GM23338 (cell line): ENCODE data around the gene TLE1. TPM values are rescaled to one million over a fixed set of nuclear protein-coding genes. Genes with fewer than 3 reads are reported as not detected.

ENCODE experiments used
- ATAC-seq: fragments of 200-7000 bp; cut with Tn5 transposase; 3 replicates; pipeline ENCODE4 v1.9.1; 2020
- DNase-seq: peaks from one replicate; pipeline ENCODE4 v3.0.0-alpha.2; 2015; ENCODE audit warnings: low spot score
- H2AFZ ChIP-seq: fragments of 200-600 bp; sonication (generic); 2 replicates; pipeline ENCODE4 v1.8.0; 2016; ENCODE audit warnings: antibody characterized with exemption, mild to moderate bottlenecking, moderate library complexity
- H3F3A ChIP-seq: fragments of 200-600 bp; sonication (generic); replicated peaks from 2 replicates; pipeline ENCODE4 v1.8.0; 2017; ENCODE audit warnings: antibody characterized with exemption, mixed run types, low read depth
- H3K27ac ChIP-seq: fragments of 200-600 bp; sonication (generic); 2 replicates; pipeline ENCODE4 v1.6.1; 2016; ENCODE audit warnings: low read depth
- H3K27me3 ChIP-seq: fragments of 200-600 bp; sonication (generic); 2 replicates; pipeline ENCODE4 v1.8.0; 2016; ENCODE audit warnings: mild to moderate bottlenecking, mixed run types, moderate library complexity; ENCODE audit not compliant: insufficient read depth
- H3K36me3 ChIP-seq: fragments of 200-600 bp; sonication (generic); 2 replicates; pipeline ENCODE4 v1.8.0; 2016; ENCODE audit warnings: mild to moderate bottlenecking; ENCODE audit not compliant: insufficient read depth
- H3K4me1 ChIP-seq: fragments of 200-600 bp; sonication (generic); 2 replicates; pipeline ENCODE4 v1.8.0; 2016; ENCODE audit warnings: mild to moderate bottlenecking, moderate library complexity; ENCODE audit not compliant: insufficient read depth
- H3K4me2 ChIP-seq: fragments of 200-600 bp; sonication (generic); 2 replicates; pipeline ENCODE4 v1.7.1; 2017; ENCODE audit warnings: mixed run types
- H3K4me3 ChIP-seq: fragments of 200-600 bp; sonication (generic); 2 replicates; pipeline ENCODE4 v1.6.1; 2016; ENCODE audit warnings: mixed run types
- H3K79me2 ChIP-seq: fragments of 200-600 bp; sonication (generic); replicated peaks from 2 replicates; pipeline ENCODE4 v1.8.0; 2017; ENCODE audit warnings: mild to moderate bottlenecking; ENCODE audit not compliant: insufficient read depth
- H3K9me2 ChIP-seq: fragments of 200-600 bp; sonication (generic); 2 replicates; pipeline ENCODE4 v1.8.0; 2017; ENCODE audit not compliant: insufficient read depth
- H4K20me1 ChIP-seq: fragments of 200-600 bp; sonication (generic); replicated peaks from 2 replicates; pipeline ENCODE4 v1.8.0; 2017; ENCODE audit warnings: mild to moderate bottlenecking; ENCODE audit not compliant: insufficient read depth
- H3K27ac Mint-ChIP-seq: 2 replicates; pipeline ENCODE4 v1.8.0; 2020; ENCODE audit warnings: inconsistent platforms, mild to moderate bottlenecking, moderate library complexity, mixed read lengths
- H3K27me3 Mint-ChIP-seq: 3 replicates; pipeline ENCODE4 v1.8.0; 2022; ENCODE audit warnings: low read depth, mild to moderate bottlenecking, moderate library complexity, mixed read lengths, inconsistent platforms; ENCODE audit not compliant: insufficient read depth, poor library complexity
- H3K36me3 Mint-ChIP-seq: 3 replicates; pipeline ENCODE4 v1.8.0; 2021; ENCODE audit warnings: low read depth, mild to moderate bottlenecking, inconsistent platforms, moderate library complexity, mixed read lengths
- H3K4me1 Mint-ChIP-seq: 3 replicates; pipeline ENCODE4 v1.8.0; 2020; ENCODE audit warnings: mild to moderate bottlenecking, inconsistent platforms, mixed read lengths
- H3K4me3 Mint-ChIP-seq: 3 replicates; pipeline ENCODE4 v1.8.0; 2021; ENCODE audit warnings: moderate library complexity, mild to moderate bottlenecking, inconsistent platforms, mixed read lengths
- H3K9me3 Mint-ChIP-seq: 3 replicates; pipeline ENCODE4 v1.8.0; 2020; ENCODE audit warnings: moderate library complexity, mild to moderate bottlenecking, inconsistent platforms, mixed read lengths
- CREB1 ChIP-seq: fragments of 250-450 bp; sonication (Bioruptor Pico); IDR thresholded peaks from 2 replicates; pipeline ENCODE4 v1.5.0; 2020; ENCODE audit warnings: low read depth, mild to moderate bottlenecking, moderate library complexity
- CTCF ChIP-seq, 2 experiments: fragments of 200-600 bp in 1 of 2; sonication (generic) in 1 of 2; conservative IDR thresholded peaks; 2 replicates each; pipeline versions ENCODE4 v1.5.1 to v1.6.1; 2016 to 2017; ENCODE audit warnings: antibody characterized with exemption in 2 of 2, low read depth in 2 of 2, mild to moderate bottlenecking in 2 of 2, moderate library complexity in 1 of 2
- ETS1 ChIP-seq: IDR thresholded peaks from 2 replicates; pipeline ENCODE4 v1.6.1; 2016; ENCODE audit warnings: antibody characterized with exemption
- EZH2 ChIP-seq: fragments of 200-600 bp; sonication (generic); IDR thresholded peaks from one replicate; pipeline ENCODE4 v1.8.0; 2017; ENCODE audit warnings: antibody characterized with exemption, mild to moderate bottlenecking, low read depth; ENCODE audit not compliant: unreplicated experiment
- EZH2phosphoT487 ChIP-seq: fragments of 200-600 bp; sonication (generic); IDR thresholded peaks from one replicate; pipeline ENCODE4 v1.8.1; 2018; ENCODE audit warnings: antibody characterized with exemption; ENCODE audit not compliant: unreplicated experiment
- NANOG ChIP-seq: IDR thresholded peaks from 2 replicates; pipeline ENCODE4 v1.6.1; 2016; ENCODE audit warnings: antibody characterized with exemption, borderline replicate concordance
- REST ChIP-seq: IDR thresholded peaks from one replicate; pipeline ENCODE4 v1.6.1; 2018; ENCODE audit warnings: antibody characterized with exemption; ENCODE audit not compliant: unreplicated experiment
- STAT1 ChIP-seq: IDR thresholded peaks from one replicate; pipeline ENCODE4 v1.6.1; 2016; ENCODE audit warnings: antibody characterized with exemption; ENCODE audit not compliant: unreplicated experiment
- ZNF331 ChIP-seq: fragments of 250-450 bp; sonication (Bioruptor Pico); IDR thresholded peaks from 2 replicates; pipeline ENCODE4 v1.5.0; 2020; ENCODE audit warnings: low read depth, mild to moderate bottlenecking, moderate library complexity
- ZNF462 ChIP-seq: fragments of 250-450 bp; sonication (Bioruptor Pico); IDR thresholded peaks from 2 replicates; pipeline ENCODE4 v1.5.0; 2020; ENCODE audit warnings: mild to moderate bottlenecking, moderate library complexity
- polyA plus RNA-seq: library from polyadenylated mRNA; unstranded; fragments of >200 nt; fragmentation: Nextera tagmentation; extraction: Ambion mirVana; gene quantifications from 2 replicates; pipeline ENCODE4 v1.2.1, GENCODE V29; 2016
- total RNA-seq: library from RNA; depleted of rRNA; stranded (reverse); fragments of >200 nt; shearing (Covaris generic); gene quantifications from 2 replicates; pipeline ENCODE4 v1.2.3, GENCODE V29; 2014

Gene TLE1
- total and polyA plus RNA-seq, 2 experiments from 2014 or later = 58.1 to 132 TPM

- TF ChIP-seq ZNF462 = no peak
- TF ChIP-seq EZH2 = no peak
- no peak for TF ChIP-seq CTCF (conservative IDR thresholded peaks at IDR 0.05; ENCODE audit: low read depth in 2 of 2)
- TF ChIP-seq NANOG = no peak
- no peak for TF ChIP-seq ZNF331 (CRISPR knock-in tag)
Observed at GRCh38 chr9:81540142-81540710, 149.1 kb downstream of the TLE1 start (continued).

GRCh38 chr9:81539317-81539716, 150.0 kb downstream of the TLE1 start:
- DNase-seq (no peak), ATAC-seq (no peak)
- Histone ChIP-seq H3K9me2 (no peaks in the 10 kb centered on the region), H3K4me1 (peaks cover 12% of the 10 kb centered on the region; the same call in 1 of the 2 replicates), H4K20me1 (no peaks in the 10 kb centered on the region), H3K79me2 (no peaks in the 10 kb centered on the region), H3F3A (no peaks in the 10 kb centered on the region), H3K27ac (no peak overlapping the region), H3K4me3 (no peak overlapping the region), H2AFZ (no peak overlapping the region), H3K27me3 (no peaks in the 10 kb centered on the region), H3K4me2 (no peak overlapping the region), H3K36me3 (no peaks in the 10 kb centered on the region)
- Mint-ChIP-seq H3K9me3 (no peaks in the 10 kb centered on the region), H3K27me3 (no peaks in the 10 kb centered on the region), H3K36me3 (no peaks in the 10 kb centered on the region), H3K4me1 (peaks cover 3% of the 10 kb centered on the region), H3K27ac (no peak overlapping the region), H3K4me3 (no peak overlapping the region)
- no peak for TF ChIP-seq CREB1 (CRISPR knock-in tag)
- no peak for TF ChIP-seq REST
- no peak for TF ChIP-seq ZNF331 (CRISPR knock-in tag)
- TF ChIP-seq EZH2phosphoT487 = no peak
- no peak for TF ChIP-seq EZH2
- no peak for TF ChIP-seq STAT1
- no peak for TF ChIP-seq ETS1
